GM20000 (cell line): ENCODE data around the gene CREB5.

Experiments
- DNase-seq: peaks from one replicate; pipeline ENCODE4 v3.0.0; 2012; ENCODE audit warnings: low spot score
- TF ChIP-seq, protein P1 (sequence below): IDR thresholded peaks from 2 replicates; pipeline ENCODE4 v1.5.1; 2012; ENCODE audit warnings: mild to moderate bottlenecking, control low read depth; ENCODE audit errors: extremely low read depth, missing control alignments

CREB5 gene

DNA sequence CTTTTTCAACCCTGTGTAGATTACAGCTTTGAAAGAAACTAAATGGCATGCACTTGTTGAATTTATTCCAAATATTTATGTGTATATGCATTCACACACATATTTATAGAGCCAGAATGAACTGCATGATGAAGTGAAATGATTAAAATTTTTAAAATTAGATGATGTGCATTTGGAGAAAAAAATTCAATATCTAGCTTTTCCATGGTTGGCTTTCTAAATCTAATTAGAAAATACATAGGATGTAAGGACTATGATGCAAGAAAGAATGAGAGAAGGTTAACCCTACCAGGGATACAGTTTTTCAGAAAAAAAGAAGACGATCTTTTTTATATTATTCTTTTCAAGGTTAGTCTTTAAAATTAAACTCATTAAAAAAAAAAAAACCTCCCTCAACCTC, 341.3 kb downstream of the CREB5 start:
- DNase-seq = no peak
- TF ChIP-seq, protein P1, sequence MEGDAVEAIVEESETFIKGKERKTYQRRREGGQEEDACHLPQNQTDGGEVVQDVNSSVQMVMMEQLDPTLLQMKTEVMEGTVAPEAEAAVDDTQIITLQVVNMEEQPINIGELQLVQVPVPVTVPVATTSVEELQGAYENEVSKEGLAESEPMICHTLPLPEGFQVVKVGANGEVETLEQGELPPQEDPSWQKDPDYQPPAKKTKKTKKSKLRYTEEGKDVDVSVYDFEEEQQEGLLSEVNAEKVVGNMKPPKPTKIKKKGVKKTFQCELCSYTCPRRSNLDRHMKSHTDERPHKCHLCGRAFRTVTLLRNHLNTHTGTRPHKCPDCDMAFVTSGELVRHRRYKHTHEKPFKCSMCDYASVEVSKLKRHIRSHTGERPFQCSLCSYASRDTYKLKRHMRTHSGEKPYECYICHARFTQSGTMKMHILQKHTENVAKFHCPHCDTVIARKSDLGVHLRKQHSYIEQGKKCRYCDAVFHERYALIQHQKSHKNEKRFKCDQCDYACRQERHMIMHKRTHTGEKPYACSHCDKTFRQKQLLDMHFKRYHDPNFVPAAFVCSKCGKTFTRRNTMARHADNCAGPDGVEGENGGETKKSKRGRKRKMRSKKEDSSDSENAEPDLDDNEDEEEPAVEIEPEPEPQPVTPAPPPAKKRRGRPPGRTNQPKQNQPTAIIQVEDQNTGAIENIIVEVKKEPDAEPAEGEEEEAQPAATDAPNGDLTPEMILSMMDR = no peak

DNA sequence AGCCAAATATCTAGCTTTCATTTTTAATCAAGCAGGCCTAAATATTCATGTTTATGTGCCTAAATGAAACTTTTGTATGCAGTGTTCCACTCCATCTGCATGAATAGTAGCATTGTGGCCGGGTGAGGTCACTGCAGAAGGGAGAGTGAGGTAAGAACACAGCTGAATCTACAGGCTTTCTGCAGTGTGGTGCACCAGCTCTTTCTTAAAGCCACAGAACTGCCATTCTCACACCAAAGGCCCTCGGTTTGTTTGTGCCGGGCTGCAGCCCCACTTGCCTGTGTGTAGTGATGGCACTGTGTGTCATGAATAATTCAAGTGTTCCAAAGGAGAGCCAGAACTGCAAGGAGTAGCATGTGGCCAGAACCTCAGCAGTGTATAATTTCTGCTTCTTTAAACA, 341.7 kb downstream of the CREB5 start:
- peak; percentile 29 for DNase-seq
- TF ChIP-seq, protein P1 = no peak

DNA sequence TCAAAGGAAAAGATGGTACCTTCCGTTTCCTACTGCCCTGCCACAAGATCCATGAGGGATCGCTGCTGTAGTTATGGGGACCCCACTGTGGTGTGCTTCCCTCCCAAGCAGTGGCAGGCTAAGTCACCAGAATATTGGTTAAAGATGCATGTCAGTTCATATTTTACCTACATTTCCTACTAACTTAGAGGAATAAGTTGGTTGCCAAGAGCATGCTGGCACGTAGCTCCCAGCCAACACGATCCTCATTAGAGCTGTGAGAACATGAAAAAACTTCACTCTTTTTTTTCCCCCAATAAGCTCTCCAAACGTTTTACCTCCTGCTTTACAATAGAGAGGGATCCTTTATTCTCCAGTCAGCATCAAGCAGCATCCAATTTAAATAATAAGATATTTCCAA, 342.1 kb downstream of the CREB5 start:
- TF ChIP-seq, protein P1 = no peak

DNA sequence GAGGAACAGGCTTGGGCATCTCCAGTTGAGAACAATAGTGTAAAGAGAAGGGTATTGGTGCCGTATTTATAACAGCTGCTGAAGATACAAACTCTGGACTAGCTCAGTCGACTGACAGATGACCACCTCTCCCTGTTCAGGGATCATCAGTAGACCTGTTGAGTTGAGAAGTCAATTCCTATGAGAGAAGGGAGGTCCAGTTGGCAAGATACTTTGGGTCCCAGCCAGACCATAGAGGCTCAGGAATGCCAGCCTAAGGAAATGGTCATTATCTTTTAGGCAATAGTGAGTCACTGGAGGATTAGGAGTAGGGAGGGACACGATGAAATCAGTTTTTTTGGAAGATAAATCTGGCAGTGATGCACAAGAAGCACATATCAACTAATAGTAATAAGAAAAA, 342.9 kb downstream of the CREB5 start:
- TF ChIP-seq, protein P1 = no peak
- DNase-seq = no peak

More for the DNA sequence above, 342.1 kb downstream of the CREB5 start:
- DNase-seq = no peak

DNA sequence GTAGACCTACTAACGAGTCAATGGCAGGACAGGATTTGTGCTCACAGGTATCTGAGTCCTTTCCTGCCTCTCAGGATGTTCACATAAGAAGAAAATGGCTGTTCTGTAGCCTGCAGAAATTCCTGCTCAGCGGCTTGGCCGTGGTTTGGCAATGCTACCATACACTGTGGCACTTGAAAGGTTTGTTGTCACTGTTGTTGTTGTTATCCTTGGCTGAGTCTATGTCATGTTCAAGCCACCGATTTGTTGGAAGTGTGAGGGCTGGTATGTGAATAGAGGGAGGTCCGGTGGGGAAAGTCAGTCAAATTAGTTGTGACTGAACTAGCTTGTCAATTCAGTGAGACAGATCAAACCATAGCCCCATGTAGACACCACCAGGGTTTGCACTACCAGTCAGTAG, 345.9 kb downstream of the CREB5 start:
- no peak for DNase-seq
- TF ChIP-seq, protein P1 = no peak

DNA sequence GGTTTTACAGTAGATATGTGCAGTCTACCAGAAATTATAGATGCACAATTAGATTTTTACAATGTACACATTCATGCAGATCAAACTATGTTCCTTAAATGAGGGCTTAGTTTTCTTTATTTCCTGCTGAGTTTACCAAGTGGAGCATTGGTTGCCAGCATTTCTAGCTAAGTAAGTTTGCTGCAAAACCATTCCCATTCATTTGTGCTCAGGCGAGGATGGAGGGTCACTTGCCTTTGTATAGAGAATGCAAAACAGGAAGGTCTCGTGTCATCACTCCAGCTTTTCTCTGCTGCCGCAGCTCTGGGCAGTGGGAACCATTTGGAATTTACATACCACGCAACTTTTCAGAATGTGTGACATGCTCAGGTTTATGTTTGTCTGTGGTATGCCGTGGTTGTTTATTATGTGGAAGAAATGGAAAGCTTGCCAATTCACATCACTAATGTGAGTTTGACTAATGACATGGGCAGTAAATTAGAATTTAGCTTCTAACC, 347.2 kb downstream of the CREB5 start:
- DNase-seq = no peak
- TF ChIP-seq, protein P1 = no peak

DNA sequence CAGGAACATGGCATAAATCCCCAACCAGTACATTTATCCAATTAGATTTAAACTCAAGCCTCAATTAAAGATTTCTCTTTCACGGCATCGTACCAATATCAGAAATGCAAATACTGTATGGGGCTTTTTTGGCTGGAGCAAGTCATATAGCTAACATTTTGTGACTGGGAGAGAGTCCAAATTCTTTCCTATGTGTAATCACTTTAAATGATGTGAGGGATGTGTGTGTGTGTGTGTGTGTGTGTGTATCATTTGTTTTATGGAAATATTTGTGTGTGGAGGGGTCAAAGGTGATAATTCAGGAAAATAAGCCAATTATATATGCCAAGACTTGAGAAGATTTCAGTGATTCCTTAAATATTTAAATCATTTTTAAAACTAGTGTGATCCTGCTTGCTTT, 349.2 kb downstream of the CREB5 start:
- DNase-seq = no peak
- TF ChIP-seq, protein P1 = no peak
